Fibroblast of lung (primary cell): Measurements from ENCODE around the gene PTPRE.

Experiments
- EZH2 ChIP-seq: IDR thresholded peaks from 2 replicates; pipeline ENCODE4 v1.5.1; 2012; ENCODE audit warnings: low read length, control low read depth, mild to moderate bottlenecking; ENCODE audit errors: missing control alignments
- TF ChIP-seq, protein P1 (sequence below), 2 donors: IDR thresholded peaks in 1 of 2; conservative IDR thresholded peaks in 1 of 2; 1 replicate in 1 of 2; 2 replicates in 1 of 2; pipeline ENCODE4 v1.5.1; 2011 to 2012; ENCODE audit warnings: low read length in 2 of 2, control low read depth in 1 of 2, inconsistent platforms in 1 of 2, low read depth in 1 of 2, mild to moderate bottlenecking in 1 of 2

GRCh38 chr10:127907411-127908105 is 655 bp downstream of the PTPRE start:
- TF ChIP-seq, protein P1, sequence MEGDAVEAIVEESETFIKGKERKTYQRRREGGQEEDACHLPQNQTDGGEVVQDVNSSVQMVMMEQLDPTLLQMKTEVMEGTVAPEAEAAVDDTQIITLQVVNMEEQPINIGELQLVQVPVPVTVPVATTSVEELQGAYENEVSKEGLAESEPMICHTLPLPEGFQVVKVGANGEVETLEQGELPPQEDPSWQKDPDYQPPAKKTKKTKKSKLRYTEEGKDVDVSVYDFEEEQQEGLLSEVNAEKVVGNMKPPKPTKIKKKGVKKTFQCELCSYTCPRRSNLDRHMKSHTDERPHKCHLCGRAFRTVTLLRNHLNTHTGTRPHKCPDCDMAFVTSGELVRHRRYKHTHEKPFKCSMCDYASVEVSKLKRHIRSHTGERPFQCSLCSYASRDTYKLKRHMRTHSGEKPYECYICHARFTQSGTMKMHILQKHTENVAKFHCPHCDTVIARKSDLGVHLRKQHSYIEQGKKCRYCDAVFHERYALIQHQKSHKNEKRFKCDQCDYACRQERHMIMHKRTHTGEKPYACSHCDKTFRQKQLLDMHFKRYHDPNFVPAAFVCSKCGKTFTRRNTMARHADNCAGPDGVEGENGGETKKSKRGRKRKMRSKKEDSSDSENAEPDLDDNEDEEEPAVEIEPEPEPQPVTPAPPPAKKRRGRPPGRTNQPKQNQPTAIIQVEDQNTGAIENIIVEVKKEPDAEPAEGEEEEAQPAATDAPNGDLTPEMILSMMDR (conservative IDR thresholded peaks at IDR 0.05 in 1 of 2, IDR thresholded peaks at IDR 0.05 in 1 of 2; ENCODE audit: low read depth in 1 of 2, low read length in 2 of 2): no peak
- no peak for TF ChIP-seq EZH2
